Mesenchymal stem cell (in vitro differentiated cells and primary cell): ENCODE data around the gene DMBT1.

Source experiments
- DNase-seq: peaks from one replicate; pipeline ENCODE4 v3.0.0-alpha.2; 2013
- H2AFZ ChIP-seq: one replicate; pipeline ENCODE4 v1.6.1; 2013; ENCODE audit warnings: low read depth, mild to moderate bottlenecking, control low read depth, inconsistent platforms, low read length, moderate library complexity
- H2AK5ac ChIP-seq: 2 replicates; pipeline ENCODE4 v1.6.1; 2013; ENCODE audit warnings: low read length, moderate library complexity, mild to moderate bottlenecking, inconsistent platforms; ENCODE audit not compliant: severe bottlenecking
- H2BK120ac ChIP-seq: one replicate; pipeline ENCODE4 v1.6.1; 2013; ENCODE audit warnings: low read depth, mild to moderate bottlenecking, inconsistent platforms, low read length, moderate library complexity
- H2BK12ac ChIP-seq, 2 experiments: one replicate each; pipeline ENCODE4 v1.6.1; 2013; ENCODE audit warnings: inconsistent platforms in 2 of 2, low read length in 2 of 2, mild to moderate bottlenecking in 2 of 2, moderate library complexity in 2 of 2, control low read depth in 1 of 2
- H2BK15ac ChIP-seq: one replicate; pipeline ENCODE4 v1.6.1; 2013; ENCODE audit warnings: mild to moderate bottlenecking, low read depth, inconsistent platforms; ENCODE audit not compliant: poor library complexity, severe bottlenecking
- H2BK5ac ChIP-seq: 2 replicates; pipeline ENCODE4 v1.6.1; 2013; ENCODE audit warnings: low read depth, mild to moderate bottlenecking, low read length, control low read depth, inconsistent platforms; ENCODE audit not compliant: poor library complexity, severe bottlenecking
- H3K14ac ChIP-seq, 2 experiments: one replicate each; pipeline ENCODE4 v1.6.1; 2013; ENCODE audit warnings: inconsistent platforms in 2 of 2, low read length in 2 of 2, control low read depth in 1 of 2, mild to moderate bottlenecking in 1 of 2, moderate library complexity in 1 of 2
- H3K18ac ChIP-seq, 2 experiments: one replicate each; pipeline ENCODE4 v1.6.1; 2013; ENCODE audit warnings: inconsistent platforms in 2 of 2, low read length in 2 of 2, control low read depth in 1 of 2, low read depth in 1 of 2, mild to moderate bottlenecking in 1 of 2
- H3K23ac ChIP-seq, 2 experiments: one replicate each; pipeline ENCODE4 v1.6.1; 2013; ENCODE audit warnings: inconsistent platforms in 2 of 2, low read length in 2 of 2, mild to moderate bottlenecking in 2 of 2, moderate library complexity in 2 of 2, control low read depth in 1 of 2
- H3K27ac ChIP-seq: 2 replicates; pipeline ENCODE4 v1.5.1; 2013; ENCODE audit warnings: mild to moderate bottlenecking, moderate library complexity, low read length, control low read depth, inconsistent platforms; ENCODE audit not compliant: poor library complexity, severe bottlenecking
- H3K27me3 ChIP-seq, 2 experiments: 2 replicates each; pipeline versions ENCODE4 v1.6.1 to v1.7.0; 2013; ENCODE audit warnings: low read length in 2 of 2, mild to moderate bottlenecking in 2 of 2, moderate library complexity in 2 of 2, control low read depth in 1 of 2, inconsistent platforms in 1 of 2; ENCODE audit not compliant: control insufficient read depth in 1 of 2, insufficient read depth in 1 of 2
- H3K36me3 ChIP-seq, 2 experiments: 2 replicates each; pipeline versions ENCODE4 v1.6.1 to v1.7.0; 2013; ENCODE audit warnings: low read length in 2 of 2, control low read depth in 1 of 2, inconsistent platforms in 1 of 2, low read depth in 1 of 2, mild to moderate bottlenecking in 1 of 2; ENCODE audit not compliant: insufficient read depth in 2 of 2, control insufficient read depth in 1 of 2
- H3K4ac ChIP-seq, 2 experiments: one replicate each; pipeline ENCODE4 v1.6.1; 2013; ENCODE audit warnings: inconsistent platforms in 2 of 2, low read length in 2 of 2, mild to moderate bottlenecking in 2 of 2, moderate library complexity in 2 of 2, control low read depth in 1 of 2, low read depth in 1 of 2
- H3K4me1 ChIP-seq: 2 replicates; pipeline ENCODE4 v1.6.1; 2013; ENCODE audit warnings: low read depth, low read length, control low read depth; ENCODE audit not compliant: control insufficient read depth, insufficient read depth
- H3K4me2 ChIP-seq: 2 replicates; pipeline ENCODE4 v1.6.1; 2013; ENCODE audit warnings: low read length, mild to moderate bottlenecking, inconsistent platforms; ENCODE audit not compliant: poor library complexity, severe bottlenecking
- H3K4me3 ChIP-seq, 2 experiments: 2 replicates each; pipeline versions ENCODE4 v1.5.1 to v1.7.0; 2013; ENCODE audit warnings: low read length in 2 of 2, mild to moderate bottlenecking in 2 of 2, control low read depth in 1 of 2, low read depth in 1 of 2; ENCODE audit not compliant: insufficient read depth in 1 of 2
- H3K79me1 ChIP-seq: replicated peaks from 2 replicates; pipeline ENCODE4 v1.6.1; 2013; ENCODE audit warnings: mild to moderate bottlenecking, control low read depth, low read length, inconsistent platforms; ENCODE audit not compliant: poor library complexity, severe bottlenecking
- H3K9ac ChIP-seq: 2 replicates; pipeline ENCODE4 v1.7.0; 2013; ENCODE audit warnings: mild to moderate bottlenecking, low read length, moderate library complexity
- H3K9me3 ChIP-seq: 2 replicates; pipeline ENCODE4 v1.7.0; 2013; ENCODE audit warnings: mild to moderate bottlenecking, low read length; ENCODE audit not compliant: control insufficient read depth
- H4K8ac ChIP-seq: one replicate; pipeline ENCODE4 v1.6.1; 2013; ENCODE audit warnings: inconsistent platforms, mild to moderate bottlenecking, low read length, moderate library complexity
- H4K91ac ChIP-seq: one replicate; pipeline ENCODE4 v1.6.1; 2013; ENCODE audit warnings: mild to moderate bottlenecking, low read length, inconsistent platforms
- WGBS: methylation state at CpG from one replicate; pipeline ENCODE4 v1.1.7; 2013; ENCODE audit warnings: mixed read lengths; 5-methylcytosine and 5-hydroxymethylcytosine counted together

Gene DMBT1

DNA sequence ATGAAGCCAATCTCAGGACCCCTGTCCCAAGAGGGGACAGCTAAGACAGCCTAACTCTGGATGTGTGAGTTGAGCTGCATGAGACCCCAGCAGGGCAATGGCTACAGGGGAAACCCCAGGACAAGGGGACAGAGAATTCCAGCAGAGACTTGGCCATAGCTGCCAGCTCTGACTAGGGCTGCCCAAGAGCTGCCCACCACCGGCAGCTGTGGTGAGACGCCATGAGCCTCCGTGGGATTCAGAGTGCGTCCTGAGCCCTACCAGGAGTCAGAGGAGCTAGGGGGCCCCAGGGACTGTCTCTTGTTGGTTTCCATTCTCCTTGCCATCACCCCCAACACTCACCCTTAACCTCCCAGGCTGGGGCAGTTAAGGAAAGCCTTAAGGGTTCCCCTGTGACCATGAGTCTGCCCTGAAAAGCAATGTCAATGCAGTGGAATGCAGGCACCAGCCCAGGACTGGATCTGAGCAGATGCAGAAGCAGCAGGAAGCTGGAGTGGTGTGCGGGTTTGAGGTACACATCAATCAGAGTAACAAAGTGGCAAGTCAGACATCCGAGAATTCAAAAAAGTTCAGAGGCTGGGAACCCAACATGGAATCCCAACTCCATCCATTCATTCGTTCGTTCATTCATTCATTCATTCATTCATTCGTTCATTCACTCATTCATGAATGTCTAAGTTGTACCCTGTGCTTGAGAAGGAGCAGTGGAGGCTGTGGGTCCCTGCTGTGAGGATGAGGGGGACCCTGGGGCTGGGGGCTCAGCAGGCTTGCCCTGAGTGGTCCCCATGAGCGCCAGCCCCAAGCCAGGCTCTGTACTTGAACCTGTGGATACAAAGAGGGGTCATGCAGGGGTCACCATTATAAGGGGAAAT lies 86.2 kb downstream of the DMBT1 start:
- Histone ChIP-seq H2BK15ac (no peak overlapping the region), H2AK5ac (no peak overlapping the region), H2BK120ac (no peak overlapping the region), H3K4ac (no peak overlapping the region), H3K4me1 (no peaks in the 10 kb centered on the region), H3K14ac (no peak overlapping the region), H3K27ac (no peak overlapping the region), H2AFZ (no peak overlapping the region), H3K79me1 (no peaks in the 10 kb centered on the region), H4K8ac (no peak overlapping the region), H3K9ac (no peak overlapping the region), H3K4me2 (no peak overlapping the region), H3K36me3 (no peaks in the 10 kb centered on the region), H3K4me3 (no peak overlapping the region), H3K18ac (no peak overlapping the region), H2BK5ac (no peak overlapping the region), H4K91ac (no peak overlapping the region), H3K23ac (no peak overlapping the region), H3K27me3 (peaks cover 0 to 78% of the 10 kb centered on the region in 2 experiments), H3K9me3 (no peaks in the 10 kb centered on the region), H2BK12ac (no peak overlapping the region)
- no peak for DNase-seq
- WGBS: 62% methylated on average over 7 of the region's 10 CpGs

DNA sequence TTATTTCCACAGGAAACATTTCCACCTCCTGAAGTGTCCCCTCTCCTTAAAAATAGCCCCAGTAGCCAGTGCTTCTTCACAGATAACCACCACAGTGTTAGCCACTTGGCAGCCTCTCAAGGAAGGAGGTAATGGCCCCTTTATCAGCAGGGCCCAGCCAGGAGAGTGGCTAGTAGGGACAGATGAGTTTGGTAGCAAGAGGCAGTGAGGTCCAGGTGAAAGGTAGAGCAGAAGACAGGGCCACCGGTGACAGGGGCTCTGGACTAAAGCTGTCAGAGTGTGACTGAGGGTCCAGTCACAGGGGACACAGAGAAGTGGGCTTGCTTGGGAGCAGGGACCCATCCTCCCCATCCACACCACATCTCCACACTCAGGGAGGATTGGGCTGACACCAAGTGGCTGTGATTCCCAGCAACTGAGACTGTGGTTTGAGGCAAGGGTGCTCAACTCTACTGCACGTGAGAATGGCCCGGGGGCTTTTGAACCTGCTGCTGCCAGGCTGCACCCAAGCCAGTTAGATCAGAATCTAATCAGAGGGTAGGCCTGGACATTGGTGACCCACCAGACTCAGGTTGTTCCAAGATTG lies 86.9 kb downstream of the DMBT1 start:
- H2BK120ac ChIP-seq: no peak overlapping the region
- H2BK12ac ChIP-seq: no peak overlapping the region
- H2AK5ac ChIP-seq: no peak overlapping the region
- H4K91ac ChIP-seq: no peak overlapping the region
- no peaks in the 10 kb centered on the region for H3K4me1 ChIP-seq
- no peak for DNase-seq
- no peaks in the 10 kb centered on the region for H3K79me1 ChIP-seq
- no peak overlapping the region for H3K23ac ChIP-seq
- H3K9me3 ChIP-seq: no peaks in the 10 kb centered on the region
- no peak overlapping the region for H3K18ac ChIP-seq
- H2BK15ac ChIP-seq: no peak overlapping the region
- H3K4ac ChIP-seq: no peak overlapping the region
- H3K36me3 ChIP-seq: no peaks in the 10 kb centered on the region
- no peak overlapping the region for H2BK5ac ChIP-seq
- no peak overlapping the region for H3K14ac ChIP-seq
- H2AFZ ChIP-seq: no peak overlapping the region
- 66% methylated on average over 2 of the region's 3 CpGs for WGBS
- no peak overlapping the region for H3K4me3 ChIP-seq
- no peak overlapping the region for H3K4me2 ChIP-seq
- H3K9ac ChIP-seq: no peak overlapping the region
- H3K27ac ChIP-seq: no peak overlapping the region
- H3K27me3 ChIP-seq: peaks cover under 1 to 80% of the 10 kb centered on the region in 2 experiments
- H4K8ac ChIP-seq: no peak overlapping the region

GRCh38 chr10:122648599-122649428 lies 88.3 kb downstream of the DMBT1 start:
- Histone ChIP-seq H3K9ac (no peak overlapping the region), H3K18ac (no peak overlapping the region), H3K4me2 (no peak overlapping the region), H2BK5ac (no peak overlapping the region), H3K79me1 (no peaks in the 10 kb centered on the region), H3K4ac (no peak overlapping the region), H2BK15ac (no peak overlapping the region), H4K91ac (no peak overlapping the region), H2BK120ac (no peak overlapping the region), H3K23ac (no peak overlapping the region), H3K14ac (no peak overlapping the region), H3K36me3 (no peaks in the 10 kb centered on the region), H3K27ac (no peak overlapping the region), H2BK12ac (no peak overlapping the region), H2AFZ (no peak overlapping the region), H4K8ac (no peak overlapping the region), H3K9me3 (no peaks in the 10 kb centered on the region), H3K4me1 (no peaks in the 10 kb centered on the region), H3K4me3 (no peak overlapping the region), H2AK5ac (no peak overlapping the region), H3K27me3 (peaks cover 5 to 81% of the 10 kb centered on the region in 2 experiments)
- WGBS: 47% methylated on average over 8 of the region's 10 CpGs
- DNase-seq: no peak

DNA sequence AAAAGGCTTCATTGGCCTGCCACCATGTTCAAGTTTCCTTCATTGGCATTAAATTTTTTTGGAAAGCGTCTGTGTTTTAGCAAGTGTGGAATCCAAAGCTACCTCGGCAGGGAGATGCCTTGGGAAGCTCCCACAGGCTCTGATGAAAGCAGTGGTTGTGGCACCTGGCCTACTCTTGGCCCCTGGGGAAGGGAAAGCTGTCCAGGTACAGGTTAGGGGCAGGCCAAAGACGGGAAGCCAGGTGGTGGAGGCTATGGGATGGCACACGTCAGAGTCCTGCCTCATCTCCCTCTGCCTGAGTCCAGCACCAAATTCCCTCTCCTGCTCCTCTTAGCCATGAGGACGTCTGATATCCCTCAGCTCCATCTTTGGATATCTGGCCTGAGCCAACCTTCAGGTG lies 89.3 kb downstream of the DMBT1 start:
- no peaks in the 10 kb centered on the region for H3K36me3 ChIP-seq

More for the DNA sequence above, 89.3 kb downstream of the DMBT1 start:
- Histone ChIP-seq H3K23ac (no peak overlapping the region), H2BK120ac (no peak overlapping the region), H3K27me3 (peaks cover 5 to 83% of the 10 kb centered on the region in 2 experiments), H2AK5ac (no peak overlapping the region), H3K4me2 (no peak overlapping the region), H3K4me1 (no peaks in the 10 kb centered on the region), H3K79me1 (no peaks in the 10 kb centered on the region), H3K9ac (no peak overlapping the region), H4K8ac (no peak overlapping the region), H2AFZ (no peak overlapping the region), H2BK12ac (no peak overlapping the region), H3K18ac (no peak overlapping the region), H2BK15ac (no peak overlapping the region), H3K4ac (no peak overlapping the region), H3K14ac (no peak overlapping the region), H4K91ac (no peak overlapping the region), H3K27ac (no peak overlapping the region), H2BK5ac (no peak overlapping the region), H3K4me3 (no peak overlapping the region), H3K9me3 (no peaks in the 10 kb centered on the region)
- WGBS: 61% methylated on average over 5 of the region's 5 CpGs
- DNase-seq: no peak
